HG03159 (cell line): ENCODE measurements around the gene DPH2.
A peak's percentile ranks its signal among the peaks of the same experiment; 100 is the strongest.

Source experiments
- ATAC-seq: cut with Tn5 transposase; IDR thresholded peaks from one replicate; pipeline ENCODE4 v1.9.1; 2021; ENCODE audit warnings: mild to moderate bottlenecking, moderate library complexity; ENCODE audit not compliant: unreplicated experiment

The DPH2 gene

GRCh38 chr1:43944860-43945259, 24.9 kb upstream of the DPH2 start:
- no peak for ATAC-seq

- no peak for ATAC-seq
Observed at GRCh38 chr1:43945674-43946235, 24.1 kb upstream of the DPH2 start.

- ATAC-seq, result peak; percentile 92
Observed at GRCh38 chr1:43946236-43947060, 23.4 kb upstream of the DPH2 start, which contains the start of gene IPO13. IPO13 (plus strand) TSS chr1:43946950; CDS start chr1:43947601, 651 bp downstream.

GRCh38 chr1:43947061-43947873, 22.5 kb upstream of the DPH2 start:
- no peak for ATAC-seq

- ATAC-seq, result no peak
Observed at GRCh38 chr1:43947874-43948437, 21.9 kb upstream of the DPH2 start.

- no peak for ATAC-seq
Observed at GRCh38 chr1:43949678-43950077, 20.1 kb upstream of the DPH2 start.

GRCh38 chr1:43951021-43951985, 18.5 kb upstream of the DPH2 start:
- ATAC-seq, result no peak

GRCh38 chr1:43952731-43953346, 17.0 kb upstream of the DPH2 start:
- no peak for ATAC-seq

GRCh38 chr1:43953361-43953760, 16.4 kb upstream of the DPH2 start:
- ATAC-seq, result no peak

GRCh38 chr1:43954036-43954435, 15.8 kb upstream of the DPH2 start:
- ATAC-seq, result no peak

GRCh38 chr1:43956234-43956633, 13.6 kb upstream of the DPH2 start:
- ATAC-seq, result no peak

GRCh38 chr1:43957407-43958040, 12.3 kb upstream of the DPH2 start:
- ATAC-seq, result no peak

GRCh38 chr1:43958351-43959255, 11.2 kb upstream of the DPH2 start:
- ATAC-seq, result no peak

GRCh38 chr1:43960798-43961197, 9.0 kb upstream of the DPH2 start:
- no peak for ATAC-seq

GRCh38 chr1:43961692-43962091, 8.1 kb upstream of the DPH2 start:
- ATAC-seq, result no peak

- no peak for ATAC-seq
Observed at GRCh38 chr1:43962324-43962723, 7.5 kb upstream of the DPH2 start.

GRCh38 chr1:43963006-43963405, 6.8 kb upstream of the DPH2 start:
- no peak for ATAC-seq

- no peak for ATAC-seq
Observed at GRCh38 chr1:43963890-43964289, 5.9 kb upstream of the DPH2 start.
